Fibroblast of villous mesenchyme (primary cell): Measurements from ENCODE around the gene LMBR1. TPM values are rescaled to one million over a fixed set of nuclear protein-coding genes. Genes with fewer than 3 reads are reported as not detected.

Experiments used
- DNase-seq: peaks from one replicate; pipeline ENCODE4 v3.0.0-alpha.2; 2010; ENCODE audit warnings: low read depth
- H3K4me3 ChIP-seq: 2 replicates; pipeline ENCODE4 v1.5.1; 2011; ENCODE audit warnings: low read depth, mild to moderate bottlenecking, low read length
- CTCF ChIP-seq: IDR thresholded peaks from 2 replicates; pipeline ENCODE4 v1.5.1; 2012; ENCODE audit warnings: low read depth, mild to moderate bottlenecking, low read length; ENCODE audit not compliant: insufficient read depth
- total RNA-seq: library from RNA; depleted of rRNA; stranded (reverse); fragments of >200 nt; gene quantifications from 2 replicates; pipeline ENCODE4 v1.2.3, GENCODE V29; 2012

LMBR1 gene
- total RNA-seq, 1 donor = 43.6 TPM

GRCh38 chr7:156665101-156665500, 227.9 kb downstream of the LMBR1 start:
- no peak for DNase-seq
- TF ChIP-seq CTCF = no peak
- no peak overlapping the region for H3K4me3 ChIP-seq

- no peak for TF ChIP-seq CTCF
- no peak for DNase-seq
- no peak overlapping the region for H3K4me3 ChIP-seq
Observed at GRCh38 chr7:156662277-156662676, 230.7 kb downstream of the LMBR1 start.

GRCh38 chr7:156661637-156662036, 231.3 kb downstream of the LMBR1 start:
- DNase-seq = no peak
- no peak for TF ChIP-seq CTCF
- no peak overlapping the region for H3K4me3 ChIP-seq

- no peak for TF ChIP-seq CTCF
- no peak for DNase-seq
- H3K4me3 ChIP-seq = no peak overlapping the region
Observed at GRCh38 chr7:156659961-156660360, 233.0 kb downstream of the LMBR1 start.

- TF ChIP-seq CTCF = no peak
- H3K4me3 ChIP-seq = no peak overlapping the region
- no peak for DNase-seq
Observed at GRCh38 chr7:156659203-156659602, 233.8 kb downstream of the LMBR1 start.

GRCh38 chr7:156657681-156658080, 235.3 kb downstream of the LMBR1 start:
- no peak for DNase-seq
- H3K4me3 ChIP-seq = no peak overlapping the region
- TF ChIP-seq CTCF = no peak

- H3K4me3 ChIP-seq = no peak overlapping the region
- DNase-seq = no peak
- no peak for TF ChIP-seq CTCF
Observed at GRCh38 chr7:156656598-156656997, 236.4 kb downstream of the LMBR1 start.
